Suppressor macrophage treated with lipopolysaccharide for 4 hours (primary cell): ENCODE measurements around the gene MYOF.
"Not testable (repeated sequence)": the region's sequence is repeated elsewhere in the genome, so short reads cannot be mapped to it uniquely, and the experiment has no call there.

Experiments
- DNase-seq: peaks from one replicate; pipeline ENCODE4 v3.0.0-alpha.2; 2020

The MYOF gene

DNA sequence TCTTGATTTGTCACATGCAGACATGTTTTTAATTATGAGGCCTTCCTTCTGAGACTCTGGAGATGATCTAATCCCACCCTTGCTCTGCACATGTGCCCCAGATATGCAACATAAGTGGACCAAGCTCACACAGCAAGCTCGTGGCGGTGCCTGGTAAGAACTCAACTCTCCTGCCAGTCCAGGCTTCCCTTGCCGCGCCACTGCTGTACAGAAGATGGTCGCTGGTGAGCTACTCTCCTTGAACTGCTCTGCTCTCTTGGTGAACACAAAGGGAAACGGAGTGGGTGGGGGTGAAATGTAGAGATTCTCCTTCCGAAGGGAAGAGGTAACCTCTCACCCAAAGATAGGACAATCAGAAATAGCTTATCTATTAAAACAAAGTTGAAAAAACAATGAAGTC, 25.7 kb downstream of the MYOF start:
- DNase-seq: no peak

DNA sequence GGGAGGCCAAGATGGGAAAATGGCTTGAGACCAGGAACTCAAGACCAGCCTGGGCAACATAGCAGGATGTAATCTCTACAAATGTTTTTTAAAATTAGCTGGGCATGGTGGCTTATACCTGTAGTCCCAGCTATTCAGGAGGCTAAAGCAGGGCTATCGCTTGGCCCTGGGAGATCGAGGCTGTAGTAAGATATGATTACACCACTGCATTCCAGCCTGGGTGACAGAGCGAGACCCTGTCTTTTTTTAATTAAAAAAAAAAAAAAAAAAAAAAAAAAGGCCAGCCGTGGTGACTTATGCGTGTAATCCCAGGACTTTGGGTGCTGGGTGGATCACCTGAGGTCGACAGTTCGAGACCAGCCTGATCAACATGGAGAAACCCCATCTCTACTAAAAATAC, 27.4 kb downstream of the MYOF start:
- no peak for DNase-seq

DNA sequence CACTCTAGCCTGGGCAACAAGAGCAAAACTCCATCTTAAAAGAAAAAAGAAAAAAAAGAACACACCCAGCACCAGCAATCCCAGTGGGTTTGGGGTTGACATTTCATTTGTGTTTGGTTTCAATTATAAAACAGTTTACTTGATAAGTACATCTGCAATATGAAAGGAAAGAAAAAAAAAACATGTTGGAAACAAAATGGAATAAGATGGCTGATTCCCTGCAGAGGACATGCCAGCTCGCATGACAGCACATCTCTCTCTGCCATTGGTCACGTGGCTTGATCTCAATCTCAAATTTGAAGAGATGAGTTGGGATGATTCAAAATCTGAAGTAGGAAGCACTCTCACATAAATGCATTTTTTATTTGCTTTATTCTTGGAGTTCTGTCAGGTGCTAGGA, 28.0 kb downstream of the MYOF start:
- DNase-seq: no peak

DNA sequence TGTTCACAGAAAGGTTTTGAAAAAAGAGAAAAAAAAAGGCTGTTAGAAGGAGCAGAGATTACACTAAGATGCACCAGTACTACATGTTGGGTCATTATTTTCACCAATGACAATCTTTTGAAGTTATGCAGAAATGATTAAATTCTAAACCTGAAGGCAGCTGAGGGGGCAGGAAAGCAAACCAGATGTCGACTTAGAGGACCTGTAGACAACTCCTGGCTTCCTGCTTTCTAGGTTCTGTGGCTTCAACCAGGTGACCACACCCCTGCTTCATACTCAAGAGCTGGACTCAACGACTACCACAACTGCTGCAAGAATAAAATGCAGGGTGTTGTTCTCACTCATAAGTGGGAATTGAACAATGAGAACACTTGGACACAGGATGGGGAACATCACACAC, 30.0 kb downstream of the MYOF start:
- DNase-seq: no peak

DNA sequence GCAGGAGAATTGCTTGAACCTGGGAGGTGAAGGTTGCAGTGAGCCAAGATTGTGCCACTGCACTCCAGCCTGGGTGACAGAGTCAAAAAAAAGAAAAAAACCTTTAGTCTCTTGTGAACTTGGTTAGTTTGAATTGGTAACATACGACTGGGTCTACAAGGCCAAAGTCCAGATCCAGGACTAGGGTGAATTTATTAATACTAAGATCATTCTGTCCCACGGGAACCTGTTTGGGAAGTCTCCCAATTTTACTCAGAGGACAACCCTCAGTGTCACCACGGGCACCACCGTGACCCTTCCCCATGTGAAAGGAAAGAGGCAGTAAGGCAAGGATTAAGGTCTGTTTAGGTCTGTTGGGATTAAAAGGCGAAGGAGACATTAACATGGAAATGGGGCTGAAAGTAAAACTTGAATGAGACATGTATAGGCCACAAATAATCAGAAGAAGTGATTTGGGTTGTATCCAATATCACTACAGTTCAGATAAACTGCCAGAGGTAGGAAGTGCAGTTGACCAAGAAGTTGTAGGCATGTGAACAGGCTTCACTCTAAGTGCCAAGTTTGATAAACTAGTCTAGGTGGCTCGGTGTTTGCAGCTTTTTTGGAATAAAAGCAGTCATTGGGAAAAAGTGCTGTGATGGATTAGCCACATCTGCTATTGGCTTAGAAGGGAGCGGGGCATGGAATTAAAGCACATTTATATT, 30.7 kb downstream of the MYOF start:
- no peak for DNase-seq

DNA sequence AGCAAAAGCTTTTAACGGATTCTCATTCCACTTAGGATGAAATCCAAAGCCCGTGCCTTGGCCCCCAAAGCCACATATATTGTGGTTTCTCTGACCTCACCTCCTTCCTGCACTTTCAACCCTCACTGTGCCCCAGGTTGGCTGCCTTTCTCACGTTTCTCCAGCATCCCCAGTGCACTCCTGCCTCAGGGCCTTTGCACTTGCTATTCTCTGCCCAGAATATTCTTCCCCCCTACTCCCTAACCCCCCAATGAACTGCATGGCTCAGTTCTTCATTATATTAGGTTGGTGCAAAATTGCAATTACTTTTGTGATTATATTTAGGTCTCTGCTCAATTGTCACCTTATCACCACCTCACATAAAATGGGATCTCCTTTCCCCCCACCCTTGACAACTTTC, 34.2 kb downstream of the MYOF start:
- no peak for DNase-seq

DNA sequence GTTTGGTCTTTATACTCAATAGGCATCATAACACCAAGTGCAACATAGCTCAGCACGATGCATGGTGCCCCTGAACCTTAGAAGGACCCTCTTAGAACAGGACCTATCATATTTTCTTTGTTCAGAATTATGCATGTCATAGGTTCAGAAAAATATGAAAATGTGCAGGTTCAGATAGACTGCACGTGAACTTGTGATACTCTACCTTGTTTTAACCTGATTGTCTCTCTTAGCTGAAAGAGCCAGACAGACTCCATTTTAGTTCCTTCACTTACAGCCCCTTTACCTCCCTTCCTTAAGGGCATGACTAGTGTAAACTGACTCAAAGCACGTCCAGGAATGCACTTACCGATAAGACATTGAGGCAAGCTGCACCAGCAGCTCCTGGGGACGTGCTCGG, 35.1 kb downstream of the MYOF start:
- no peak for DNase-seq

DNA sequence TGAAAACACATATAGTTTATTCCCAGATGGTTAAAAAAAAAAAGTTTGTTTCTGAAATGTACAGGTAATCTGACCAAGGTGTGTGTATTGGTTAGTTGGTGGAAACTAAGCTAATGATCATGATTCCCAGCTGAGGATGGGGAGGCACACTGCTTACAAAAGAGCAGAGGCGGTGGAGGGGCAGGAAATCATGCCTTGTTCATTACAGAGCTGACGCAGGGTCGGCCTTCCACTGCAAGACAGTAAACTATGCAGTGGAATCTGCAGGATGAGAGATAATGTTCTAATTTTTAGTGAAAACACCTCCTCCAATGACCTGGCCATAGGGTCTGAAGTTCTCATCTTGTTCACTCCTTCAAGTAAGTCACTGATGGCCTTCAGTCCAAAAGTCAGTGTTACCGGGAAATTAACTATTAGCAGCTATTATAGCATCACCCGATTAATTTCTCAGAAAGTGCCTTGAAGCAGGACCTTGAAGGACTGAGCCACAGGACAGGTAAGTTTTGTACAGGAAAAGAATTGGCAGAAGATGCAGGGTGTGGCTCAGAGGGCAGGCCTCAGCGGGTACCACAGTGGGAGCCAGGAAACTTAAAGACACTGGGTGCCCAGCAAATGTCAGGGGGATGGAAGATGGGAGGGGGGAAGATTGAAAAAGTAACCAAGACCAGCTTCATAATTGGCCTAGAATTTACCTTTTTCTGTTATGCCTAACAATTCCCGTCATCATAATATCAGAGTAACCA, 36.0 kb downstream of the MYOF start:
- DNase-seq: no peak

DNA sequence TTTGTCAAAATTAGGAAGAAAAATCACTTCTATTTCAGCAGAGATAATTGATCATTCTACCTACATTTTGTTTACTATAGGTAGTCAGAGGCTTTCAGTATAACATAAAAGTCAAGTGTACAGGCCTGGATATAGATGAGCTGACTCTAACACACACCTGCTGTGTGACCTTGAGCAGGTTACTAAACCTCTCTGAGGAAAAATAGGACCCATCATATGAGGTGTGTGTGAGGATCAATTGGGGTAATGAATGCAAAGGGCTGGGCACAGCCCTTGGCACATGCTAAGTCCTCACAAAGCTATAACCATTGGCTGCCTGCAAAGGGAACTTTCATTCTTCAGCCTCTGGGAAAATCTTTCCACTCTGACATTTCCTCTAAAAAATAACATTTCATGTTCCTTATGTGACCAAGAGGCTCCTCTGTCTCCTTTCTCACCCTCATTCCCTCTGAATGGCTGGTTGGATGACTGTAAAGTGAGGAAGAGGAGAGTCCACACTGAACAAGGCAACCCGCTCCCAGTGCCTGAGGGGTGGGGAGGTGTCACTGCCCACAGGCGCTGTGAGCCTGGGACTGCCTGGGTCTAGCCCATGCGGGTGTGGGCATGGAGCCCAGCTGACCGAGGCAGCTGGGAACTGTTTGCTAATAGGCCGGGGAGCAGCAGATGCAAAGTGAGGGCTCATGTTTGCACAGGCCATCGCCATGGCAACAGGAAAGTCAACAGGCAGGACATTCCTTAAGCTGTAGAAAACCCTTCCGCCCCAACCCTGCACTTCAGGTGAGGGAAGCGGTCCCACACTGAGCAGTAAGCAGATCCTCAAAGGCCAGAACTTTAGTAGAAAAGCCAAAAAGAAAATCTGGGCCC, 36.8 kb downstream of the MYOF start:
- no peak for DNase-seq

DNA sequence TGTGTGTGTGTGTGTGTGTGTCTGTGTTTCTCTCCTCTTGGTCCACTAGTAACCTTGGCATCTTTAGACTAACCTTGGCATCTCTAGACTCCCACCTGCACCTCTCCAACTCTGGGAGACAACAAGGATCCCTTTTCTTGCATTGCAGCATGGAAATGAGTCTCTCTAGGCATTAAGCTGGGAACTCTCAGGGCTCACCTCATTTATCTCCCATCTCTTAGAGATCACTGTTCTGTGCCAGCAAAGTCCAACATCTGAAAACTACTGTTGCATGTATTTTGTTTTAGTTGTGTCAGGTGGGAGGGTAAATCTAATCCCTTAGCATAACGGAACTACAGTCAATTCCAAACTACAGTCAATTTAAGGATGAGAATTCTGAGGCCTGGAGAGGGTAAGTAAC, 38.7 kb downstream of the MYOF start:
- DNase-seq: no peak

DNA sequence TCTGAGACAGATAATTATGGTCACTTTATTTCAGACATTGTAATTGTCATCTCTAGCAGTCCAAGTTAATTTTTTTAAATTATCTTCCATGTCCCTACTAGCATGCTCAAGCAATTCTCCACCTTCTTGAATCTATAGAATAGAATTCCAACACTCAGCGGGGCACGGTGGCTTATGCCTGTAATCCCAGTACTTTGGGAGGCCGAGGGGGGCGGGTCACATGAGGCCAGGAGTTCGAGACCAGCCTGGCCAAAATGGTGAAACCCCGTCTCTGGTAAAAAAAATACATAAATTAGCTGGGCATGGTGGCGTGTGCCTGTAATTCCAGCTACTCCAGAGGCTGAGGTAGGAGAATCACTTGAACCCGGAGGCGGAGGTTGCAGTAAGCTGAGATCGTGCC, 39.4 kb downstream of the MYOF start:
- DNase-seq: not testable (repeated sequence)

DNA sequence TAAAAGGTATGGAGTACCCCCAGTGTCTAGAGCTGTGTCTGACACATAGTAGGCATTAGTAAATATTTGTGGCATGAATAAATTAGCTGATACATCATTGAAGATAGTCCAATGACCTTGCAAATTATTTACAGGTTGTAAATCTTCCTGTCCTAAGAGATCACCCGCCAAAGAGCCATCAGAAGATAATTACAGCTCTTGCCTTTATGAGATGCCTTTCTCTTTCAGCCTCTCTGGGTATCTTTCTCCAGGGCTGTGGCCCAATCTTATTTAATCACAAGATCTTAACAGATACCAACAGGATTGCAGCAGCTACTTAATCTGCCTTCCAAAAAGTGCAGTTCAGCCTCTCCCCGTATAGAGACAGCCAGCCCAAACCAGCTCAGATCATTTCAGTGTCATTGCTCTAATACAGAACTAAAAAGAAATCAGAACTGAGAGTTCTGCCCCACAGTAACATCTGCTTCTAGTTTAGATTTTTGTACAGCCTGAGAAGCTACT, 41.5 kb downstream of the MYOF start:
- DNase-seq: no peak

DNA sequence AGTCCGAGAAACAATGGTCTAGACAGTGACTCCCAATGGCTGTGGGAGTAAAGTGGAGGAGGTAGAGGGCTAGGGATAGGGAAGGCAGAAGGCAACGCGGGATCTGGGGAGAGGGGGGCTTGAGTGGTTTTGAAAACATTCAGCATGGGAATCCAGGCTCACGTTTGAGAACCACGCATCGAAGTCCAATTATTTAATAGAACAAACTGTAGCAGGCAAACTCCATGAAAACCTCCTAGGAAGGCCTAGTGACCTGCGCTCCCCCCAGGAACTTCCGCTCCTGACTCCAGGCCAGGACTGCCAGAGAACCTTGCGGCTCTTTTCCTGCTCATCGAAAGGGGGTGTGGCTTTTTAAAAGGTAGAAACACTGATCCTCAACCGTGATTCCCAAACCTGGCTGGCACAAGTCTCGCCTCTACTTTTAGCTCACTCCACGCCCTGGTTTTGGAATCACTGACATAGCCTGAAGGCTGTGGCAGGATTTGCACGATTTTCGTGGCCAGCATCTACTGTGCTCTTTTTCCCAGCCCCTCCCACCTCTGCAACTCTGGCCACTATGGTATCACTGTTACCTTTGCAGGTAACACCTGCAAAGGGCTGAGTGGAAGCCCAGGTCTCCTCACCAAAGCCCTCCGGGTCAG, 43.4 kb downstream of the MYOF start:
- DNase-seq: no peak

DNA sequence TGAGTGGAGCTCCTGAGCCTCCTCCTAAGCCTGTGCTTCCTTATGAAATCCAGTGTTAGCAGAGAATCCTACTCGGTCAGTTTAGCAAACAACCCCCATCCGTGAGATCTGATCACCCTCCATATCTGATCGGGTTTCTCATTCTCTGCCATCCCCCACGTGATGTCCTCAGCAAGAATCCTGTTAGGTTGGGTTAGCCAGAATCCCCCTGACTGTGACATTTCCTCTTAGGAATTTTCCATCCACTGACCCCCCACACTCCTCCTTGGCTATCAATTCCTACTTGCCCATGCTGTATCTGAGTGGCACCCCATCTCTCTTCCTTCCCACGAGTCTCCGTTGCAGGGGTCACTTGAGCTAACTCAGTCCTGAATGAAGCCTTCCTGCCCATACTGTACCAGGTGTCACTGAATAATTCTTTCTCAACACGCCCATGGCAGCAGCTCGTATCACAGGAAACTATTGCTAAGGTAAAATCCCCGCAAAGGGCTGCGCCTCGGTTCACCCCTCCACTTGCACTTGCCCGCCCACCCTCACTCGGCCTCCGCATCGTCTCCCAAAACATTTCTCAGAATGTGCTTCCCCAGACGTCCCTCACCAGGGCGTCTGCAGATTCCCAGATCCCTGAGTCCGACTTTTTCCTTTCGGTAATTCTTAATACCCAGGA, 44.1 kb downstream of the MYOF start:
- no peak for DNase-seq

DNA sequence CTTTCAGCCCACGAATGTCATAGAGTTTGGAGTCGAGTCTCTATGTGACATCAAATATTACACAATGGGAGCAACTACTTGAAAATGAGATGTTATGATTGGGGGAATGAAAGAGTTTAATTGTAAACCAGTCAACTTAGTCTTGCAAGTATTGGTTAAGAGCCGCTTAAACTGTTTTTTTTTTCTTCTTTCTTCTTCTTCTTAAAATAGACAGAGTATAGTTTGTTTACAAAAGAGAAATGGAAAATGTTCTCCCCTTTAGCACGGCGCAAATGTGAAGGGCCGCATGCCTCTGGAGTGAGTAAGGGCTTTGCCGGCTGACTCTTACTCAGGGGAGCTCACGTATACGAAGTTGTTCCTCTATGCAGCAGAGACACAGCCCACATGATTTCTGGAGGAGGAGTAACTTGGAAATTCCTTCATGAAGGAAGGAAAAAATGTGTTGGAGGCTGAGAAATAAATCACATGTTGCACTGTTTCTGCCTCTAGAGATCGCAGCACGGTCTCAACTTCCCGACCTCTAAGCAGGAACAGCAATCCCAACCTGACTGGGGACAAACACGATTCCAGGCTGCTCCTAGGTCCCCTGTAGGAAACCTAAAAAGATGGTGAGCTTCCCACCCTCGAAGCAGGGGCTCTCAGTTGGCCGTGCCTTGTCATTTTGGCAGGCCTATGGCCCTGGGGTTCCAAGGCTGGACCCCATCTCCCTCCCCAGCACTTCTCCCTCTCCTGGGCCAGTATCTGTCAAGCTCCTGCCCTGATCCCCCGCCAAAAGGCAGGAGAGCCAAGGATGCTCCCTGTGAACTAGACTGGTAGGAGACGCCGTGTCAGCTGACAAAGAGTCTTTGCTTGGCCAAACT, 44.8 kb downstream of the MYOF start:
- peak; percentile 95 for DNase-seq

DNA sequence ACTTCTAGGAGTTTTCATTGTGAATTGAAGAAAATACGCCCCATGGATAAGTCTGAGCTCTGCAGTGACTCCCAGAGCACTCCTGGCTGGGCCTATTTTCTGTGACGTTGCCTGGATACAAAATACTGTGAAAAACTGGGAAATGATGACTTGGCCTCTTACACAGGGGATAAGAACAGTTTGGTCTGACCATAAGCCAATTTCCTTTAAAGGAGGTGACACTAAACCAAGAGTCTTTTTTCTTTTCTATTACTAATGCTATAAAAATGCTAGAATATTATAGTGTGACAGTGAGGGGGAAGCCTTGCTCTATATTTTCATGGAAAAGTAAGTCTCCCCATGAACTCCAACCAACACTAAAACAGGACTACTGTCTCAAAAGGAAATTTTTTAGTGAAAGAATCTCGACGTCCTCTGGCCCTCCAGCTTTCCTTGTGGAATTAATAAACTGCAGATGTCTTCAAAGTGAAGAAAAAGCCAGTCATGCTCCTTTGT, 45.5 kb downstream of the MYOF start:
- peak; percentile 47 for DNase-seq

DNA sequence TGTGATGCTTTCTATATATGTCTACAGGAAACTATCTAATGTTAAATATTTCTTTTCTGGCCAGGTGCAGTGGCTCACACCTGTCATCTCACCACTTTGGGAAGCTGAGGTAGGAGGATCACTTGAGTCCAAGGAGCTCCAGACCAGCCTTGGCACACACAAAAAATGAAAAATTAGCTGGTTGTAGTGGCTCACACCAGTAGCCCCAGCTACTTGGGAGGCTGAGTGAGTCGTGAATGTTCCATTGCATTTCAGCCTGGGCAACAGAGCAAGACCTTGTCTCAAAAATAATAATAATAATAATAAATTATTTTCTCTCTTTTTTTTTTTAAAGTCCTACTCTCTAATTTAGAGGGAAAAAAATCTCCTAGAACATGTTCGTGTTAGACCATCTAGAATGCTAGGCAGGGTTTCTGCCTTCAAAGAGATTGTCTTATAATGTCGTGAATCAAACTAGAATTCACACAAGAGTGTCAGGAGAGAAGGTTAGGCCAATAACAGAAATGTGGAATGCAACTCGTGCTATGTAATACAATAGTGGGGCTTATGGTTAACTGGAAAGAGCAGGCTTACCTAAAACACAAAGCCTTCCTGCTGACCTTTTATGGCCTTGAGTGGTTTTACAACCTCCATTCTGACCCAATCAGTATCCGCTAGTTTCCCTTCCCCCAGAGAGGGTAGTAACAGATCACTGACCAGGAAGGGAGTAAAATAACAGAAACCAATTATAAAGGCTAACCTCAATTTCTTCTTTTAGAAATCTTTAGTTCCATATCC, 46.3 kb downstream of the MYOF start:
- peak; percentile 90 for DNase-seq

DNA sequence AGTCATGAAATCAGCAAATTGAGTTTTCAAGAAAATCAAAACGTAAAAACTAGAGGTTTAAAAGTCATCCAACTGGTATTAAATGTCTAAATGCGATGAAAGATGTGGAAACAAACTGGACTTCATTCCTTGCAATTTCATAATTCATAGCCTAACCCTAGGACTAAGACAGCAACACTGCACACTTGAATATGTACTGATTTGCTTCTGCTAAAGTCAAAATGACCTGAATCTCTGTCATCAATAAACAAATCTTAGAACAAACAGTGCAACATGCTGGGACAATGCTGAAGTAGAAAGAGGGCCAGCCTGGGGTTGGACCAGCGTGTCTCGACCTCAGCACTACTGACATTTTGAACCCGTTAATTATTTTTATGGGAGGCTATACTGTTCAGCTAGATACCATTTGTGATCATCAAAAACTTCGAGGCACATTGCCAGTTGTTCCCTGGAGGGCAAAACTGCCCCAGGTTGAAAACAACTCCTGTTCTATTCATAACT, 47.1 kb downstream of the MYOF start:
- no peak for DNase-seq

DNA sequence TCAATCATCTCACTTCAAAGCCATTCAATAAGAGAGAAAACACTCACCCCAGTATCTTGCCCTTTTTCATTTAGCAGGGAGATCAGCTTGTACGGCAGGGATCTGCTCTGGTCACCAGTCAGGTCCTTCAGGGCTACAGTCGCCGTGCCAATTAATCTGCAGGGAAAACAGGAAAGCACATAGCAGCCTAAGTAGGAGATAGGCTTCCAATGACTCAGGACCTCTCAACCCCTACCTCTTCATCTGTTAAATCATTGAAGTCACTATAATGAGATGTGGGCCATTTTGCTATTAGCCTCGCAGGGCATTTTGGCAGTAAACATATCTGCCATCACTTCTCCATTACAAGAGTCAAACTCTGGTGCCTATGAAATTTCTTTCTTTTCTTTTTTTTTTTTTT, 50.8 kb downstream of the MYOF start:
- DNase-seq: no peak

DNA sequence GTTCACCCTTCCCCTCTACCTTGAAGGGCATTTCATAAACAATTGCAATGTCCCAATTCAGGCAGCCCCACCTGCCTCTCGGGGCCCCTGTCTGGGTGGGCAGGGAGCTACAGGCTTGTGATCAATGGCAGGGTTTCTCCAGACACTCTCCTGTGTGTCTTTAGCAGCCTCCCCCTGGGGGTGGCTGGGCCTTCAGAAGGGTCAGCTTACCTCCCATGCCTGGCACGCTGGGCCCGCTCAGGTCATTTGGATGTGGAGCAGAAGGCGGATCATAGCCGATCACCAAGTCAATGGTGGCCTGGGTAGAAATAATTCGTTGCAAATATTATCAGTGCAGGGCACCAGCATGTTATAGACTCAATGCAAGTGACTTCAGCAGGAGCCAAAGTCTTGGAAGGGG, 56.3 kb downstream of the MYOF start:
- no peak for DNase-seq
